Cardiac muscle cell (in vitro differentiated cells and primary cell): ENCODE measurements around the gene SWAP70. TPM values are rescaled to one million over a fixed set of nuclear protein-coding genes. Genes with fewer than 3 reads are reported as not detected.

Experiments
- DNase-seq, 2 donors: peaks; one replicate each; pipeline versions ENCODE4 v3.0.0 to v3.0.0-alpha.2; 2010 to 2017; ENCODE audit warnings: low read depth in 1 of 2, low spot score in 1 of 2
- H3K27ac ChIP-seq: fragments of 200-600 bp; sonication (generic); 2 replicates; pipeline ENCODE4 v1.5.1; 2016
- H3K27me3 ChIP-seq: fragments of 200-600 bp; sonication (generic); 2 replicates; pipeline ENCODE4 v1.6.0; 2016; ENCODE audit warnings: control low read depth
- H3K36me3 ChIP-seq: fragments of 200-600 bp; sonication (generic); 2 replicates; pipeline ENCODE4 v1.5.1; 2016; ENCODE audit warnings: control low read depth
- H3K4me1 ChIP-seq: fragments of 200-600 bp; sonication (generic); 2 replicates; pipeline ENCODE4 v1.8.1; 2017; ENCODE audit warnings: low read depth, mild to moderate bottlenecking, mixed run types
- H3K4me3 ChIP-seq: fragments of 200-600 bp; sonication (generic); 2 replicates; pipeline ENCODE4 v1.5.1; 2016; ENCODE audit warnings: mild to moderate bottlenecking
- H3K9me3 ChIP-seq: fragments of 200-600 bp; sonication (generic); 2 replicates; pipeline ENCODE4 v1.5.1; 2017; ENCODE audit warnings: low read depth, mild to moderate bottlenecking, control low read depth
- polyA plus RNA-seq: library from polyadenylated mRNA; unstranded; fragments of >200 nt; fragmentation: Nextera tagmentation; extraction: Ambion mirVana; gene quantifications from 2 replicates; pipeline ENCODE4 v1.2.1, GENCODE V29; 2016
- total RNA-seq: library from RNA; depleted of rRNA; stranded (reverse); fragments of >200 nt; gene quantifications from 2 replicates; pipeline ENCODE4 v1.2.3, GENCODE V29; 2016
- TF ChIP-seq, protein P1 (sequence below): IDR thresholded peaks from 2 replicates; pipeline ENCODE4 v1.5.1; 2012; ENCODE audit warnings: low read depth, mild to moderate bottlenecking, low read length

Gene SWAP70
- total and polyA plus RNA-seq, 2 experiments from 2014 or later: 10.9 to 11.1 TPM

DNA sequence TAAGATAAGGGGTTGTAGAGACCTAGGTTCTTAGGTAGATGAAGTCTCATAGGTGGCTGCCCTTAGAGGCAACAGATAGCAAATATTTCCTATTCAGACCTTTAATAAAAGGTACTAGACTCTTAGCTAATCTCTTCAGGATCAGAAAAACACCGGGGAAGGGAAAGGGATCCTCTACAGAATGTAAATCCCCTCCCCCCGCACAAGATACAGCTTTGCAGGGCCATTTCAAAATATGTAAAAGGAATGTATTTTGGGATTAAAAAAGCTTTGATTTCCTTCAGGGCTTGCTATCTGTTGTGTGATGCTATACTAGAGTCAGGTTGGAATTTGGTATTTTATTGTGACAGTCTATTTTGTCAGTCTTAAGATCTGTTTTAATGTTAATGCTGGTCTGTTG lies 113.2 kb downstream of the SWAP70 start:
- TF ChIP-seq, protein P1, sequence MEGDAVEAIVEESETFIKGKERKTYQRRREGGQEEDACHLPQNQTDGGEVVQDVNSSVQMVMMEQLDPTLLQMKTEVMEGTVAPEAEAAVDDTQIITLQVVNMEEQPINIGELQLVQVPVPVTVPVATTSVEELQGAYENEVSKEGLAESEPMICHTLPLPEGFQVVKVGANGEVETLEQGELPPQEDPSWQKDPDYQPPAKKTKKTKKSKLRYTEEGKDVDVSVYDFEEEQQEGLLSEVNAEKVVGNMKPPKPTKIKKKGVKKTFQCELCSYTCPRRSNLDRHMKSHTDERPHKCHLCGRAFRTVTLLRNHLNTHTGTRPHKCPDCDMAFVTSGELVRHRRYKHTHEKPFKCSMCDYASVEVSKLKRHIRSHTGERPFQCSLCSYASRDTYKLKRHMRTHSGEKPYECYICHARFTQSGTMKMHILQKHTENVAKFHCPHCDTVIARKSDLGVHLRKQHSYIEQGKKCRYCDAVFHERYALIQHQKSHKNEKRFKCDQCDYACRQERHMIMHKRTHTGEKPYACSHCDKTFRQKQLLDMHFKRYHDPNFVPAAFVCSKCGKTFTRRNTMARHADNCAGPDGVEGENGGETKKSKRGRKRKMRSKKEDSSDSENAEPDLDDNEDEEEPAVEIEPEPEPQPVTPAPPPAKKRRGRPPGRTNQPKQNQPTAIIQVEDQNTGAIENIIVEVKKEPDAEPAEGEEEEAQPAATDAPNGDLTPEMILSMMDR: no peak
- H3K4me3 ChIP-seq: peak overlapping the region; percentile 20
- no peak overlapping the region for H3K27ac ChIP-seq
- no peaks in the 10 kb centered on the region for H3K9me3 ChIP-seq
- peaks cover 23% of the 10 kb centered on the region for H3K4me1 ChIP-seq
- no peaks in the 10 kb centered on the region for H3K27me3 ChIP-seq
- no peak for DNase-seq
- peaks cover 13% of the 10 kb centered on the region for H3K36me3 ChIP-seq

DNA sequence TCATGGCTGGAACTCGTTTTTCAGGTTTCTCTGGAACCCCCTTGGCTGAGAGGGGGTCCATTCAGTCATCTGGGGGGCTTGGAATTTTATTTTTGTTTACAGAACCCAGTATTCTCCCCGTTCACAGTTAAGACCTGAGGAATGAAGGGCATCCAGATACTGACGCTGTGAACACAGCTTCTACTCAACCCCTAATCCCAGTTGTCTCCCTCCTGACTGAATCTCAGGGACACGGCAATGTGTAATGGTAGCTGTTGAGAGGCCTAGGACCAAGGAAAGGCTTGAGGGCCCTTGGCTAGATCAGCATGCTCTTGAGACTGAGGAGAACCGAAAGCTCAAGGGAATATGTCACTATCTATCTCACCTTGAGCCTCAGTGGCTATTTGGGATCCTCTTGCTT lies 113.6 kb downstream of the SWAP70 start:
- Histone ChIP-seq H3K36me3 (peaks cover 13% of the 10 kb centered on the region), H3K27me3 (no peaks in the 10 kb centered on the region), H3K4me3 (peak overlapping the region; percentile 20), H3K9me3 (no peaks in the 10 kb centered on the region), H3K27ac (no peak overlapping the region), H3K4me1 (peaks cover 23% of the 10 kb centered on the region)
- no peak for DNase-seq
- TF ChIP-seq, protein P1: no peak

DNA sequence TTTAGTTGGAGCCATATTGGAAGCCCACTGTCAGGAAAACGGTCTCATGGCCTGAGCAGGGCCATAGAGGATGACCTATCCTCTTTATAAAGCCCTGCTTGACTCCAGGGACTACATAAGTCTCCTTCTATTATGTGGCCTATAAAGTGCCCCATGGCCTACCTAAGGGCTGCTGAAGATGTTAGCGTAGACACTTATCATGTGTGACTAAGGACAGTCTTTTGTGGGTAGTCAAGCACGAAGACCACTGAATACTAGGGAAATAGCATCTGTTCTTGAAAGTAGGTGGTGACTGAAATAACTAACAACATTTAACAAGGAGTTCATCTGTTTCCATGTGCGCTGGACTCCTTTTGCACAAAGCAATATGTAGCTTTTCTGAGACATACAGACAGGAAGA lies 117.1 kb downstream of the SWAP70 start:
- Histone ChIP-seq H3K27me3 (no peaks in the 10 kb centered on the region), H3K36me3 (peaks cover 13% of the 10 kb centered on the region), H3K4me3 (no peak overlapping the region), H3K9me3 (no peaks in the 10 kb centered on the region), H3K27ac (no peak overlapping the region), H3K4me1 (peaks cover 40% of the 10 kb centered on the region)
- DNase-seq: no peak
- TF ChIP-seq, protein P1: no peak

DNA sequence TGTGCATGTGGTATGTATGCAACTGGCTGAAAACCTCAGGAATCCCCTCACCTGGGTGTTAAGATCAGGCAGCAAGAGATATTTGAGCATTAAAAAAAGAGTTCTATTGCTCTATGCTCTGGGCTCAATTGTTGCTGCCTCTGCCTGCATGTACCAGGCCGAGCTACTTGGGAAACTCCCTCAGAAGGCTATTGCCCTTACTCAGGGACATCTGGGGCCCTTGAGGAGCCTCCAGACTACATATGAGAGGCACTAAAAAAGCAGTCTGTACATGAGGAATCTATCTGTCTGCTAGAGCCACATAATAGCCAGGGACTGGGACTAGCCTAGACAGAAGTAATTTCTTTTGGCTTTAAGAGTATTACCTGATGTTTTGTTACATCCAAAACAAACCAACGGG lies 120.1 kb downstream of the SWAP70 start:
- no peak for DNase-seq
- no peaks in the 10 kb centered on the region for H3K27me3 ChIP-seq
- H3K4me1 ChIP-seq: peaks cover 39% of the 10 kb centered on the region
- peaks cover 13% of the 10 kb centered on the region for H3K36me3 ChIP-seq
- no peaks in the 10 kb centered on the region for H3K9me3 ChIP-seq
- TF ChIP-seq, protein P1: no peak
- H3K27ac ChIP-seq: peak overlapping the region; percentile 95
- H3K4me3 ChIP-seq: no peak overlapping the region

DNA sequence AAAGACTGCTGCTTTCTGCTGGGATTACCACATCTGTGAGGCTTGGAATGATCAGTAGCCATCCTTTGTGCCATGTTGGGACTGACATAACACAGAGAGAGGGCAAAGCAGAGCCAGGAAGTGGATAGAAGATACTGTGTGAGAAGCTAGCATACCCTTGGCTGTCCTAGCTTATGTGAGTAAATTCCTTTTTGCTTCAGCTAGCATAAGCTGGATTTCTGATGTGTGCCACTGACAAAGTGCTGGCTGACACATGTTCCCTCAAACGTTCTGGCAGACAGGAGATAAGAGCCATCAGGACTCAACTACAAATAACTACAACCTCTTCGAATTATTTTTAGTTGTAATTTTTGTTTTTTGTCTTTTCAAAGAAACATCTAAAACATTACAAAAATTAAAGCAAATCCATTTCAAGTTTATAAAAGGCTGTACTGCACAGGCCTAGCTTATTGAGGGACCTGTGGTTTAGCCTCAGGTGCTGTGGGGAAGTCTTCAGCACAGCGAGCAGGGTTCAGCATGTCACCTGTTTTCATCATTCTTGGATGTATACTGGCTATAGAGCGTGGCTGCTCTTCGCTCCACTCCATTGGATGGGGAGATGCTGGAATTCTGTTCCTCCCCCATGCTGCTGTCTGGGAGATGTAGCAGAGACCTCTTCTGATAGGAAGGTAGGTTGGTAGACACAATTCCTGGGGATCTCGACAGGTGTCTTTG lies 120.9 kb downstream of the SWAP70 start:
- H3K4me1 ChIP-seq: peaks cover 39% of the 10 kb centered on the region
- no peaks in the 10 kb centered on the region for H3K9me3 ChIP-seq
- peak overlapping the region; percentile 95 for H3K27ac ChIP-seq
- DNase-seq: peak; percentile 40 to 51
- TF ChIP-seq, protein P1: no peak
- H3K27me3 ChIP-seq: no peaks in the 10 kb centered on the region
- H3K4me3 ChIP-seq: no peak overlapping the region
- H3K36me3 ChIP-seq: peaks cover 6% of the 10 kb centered on the region
